HepG2 (cell line): ENCODE results near the gene DDX20. TPM values are rescaled to one million over a fixed set of nuclear protein-coding genes. Genes with fewer than 3 reads are reported as not detected.

Experiments used
- CREM ChIP-seq, 2 experiments: sonication (generic) in 1 of 2; formaldehyde crosslinking in 1 of 2; IDR thresholded peaks; 2 replicates each; pipeline versions ENCODE4 v1.4.0 to v1.6.1; 2016 to 2020; ENCODE audit warnings: antibody characterized with exemption in 1 of 2, mild to moderate bottlenecking in 1 of 2, missing genetic modification reagents in 1 of 2
- GATA4 ChIP-seq: sonication (generic); IDR thresholded peaks from 2 replicates; pipeline ENCODE4 v1.6.1; 2016; ENCODE audit warnings: antibody characterized with exemption, low read depth, borderline replicate concordance
- GATAD2A ChIP-seq: IDR thresholded peaks from 2 replicates; pipeline ENCODE4 v1.6.1; 2016
- HOXA5 ChIP-seq: sonication (generic); formaldehyde crosslinking; IDR thresholded peaks from 2 replicates; pipeline ENCODE4 v1.4.0; 2020; ENCODE audit warnings: missing genetic modification reagents
- NAIF1 ChIP-seq: sonication (generic); formaldehyde crosslinking; IDR thresholded peaks from 2 replicates; pipeline ENCODE4 v1.5.0; 2020; ENCODE audit warnings: mild to moderate bottlenecking, missing genetic modification reagents, borderline replicate concordance
- NCOA2 ChIP-seq: sonication (generic); formaldehyde crosslinking; IDR thresholded peaks from 2 replicates; pipeline ENCODE4 v1.8.0; 2022; ENCODE audit warnings: inconsistent platforms
- NFIC ChIP-seq: IDR thresholded peaks from 2 replicates; pipeline ENCODE4 v1.6.1; 2012; ENCODE audit warnings: mild to moderate bottlenecking, low read length, inconsistent platforms
- PRDM15 ChIP-seq: sonication (generic); formaldehyde crosslinking; IDR thresholded peaks from 2 replicates; pipeline ENCODE4 v1.4.0; 2020; ENCODE audit warnings: missing genetic modification reagents
- ZBTB8A ChIP-seq: sonication (generic); formaldehyde crosslinking; IDR thresholded peaks from 2 replicates; pipeline ENCODE4 v1.4.0; 2020; ENCODE audit warnings: mild to moderate bottlenecking, low read depth, missing genetic modification reagents, borderline replicate concordance
- ZFX ChIP-seq: sonication (generic); formaldehyde crosslinking; IDR thresholded peaks from 2 replicates; pipeline ENCODE4 v1.4.0; 2020; ENCODE audit warnings: mild to moderate bottlenecking, low read depth, missing genetic modification reagents, moderate library complexity
- ZNF446 ChIP-seq: sonication (generic); formaldehyde crosslinking; IDR thresholded peaks from 2 replicates; pipeline ENCODE4 v1.5.0; 2020; ENCODE audit warnings: mild to moderate bottlenecking, missing genetic modification reagents
- ZNF451 ChIP-seq: sonication (generic); formaldehyde crosslinking; IDR thresholded peaks from 2 replicates; pipeline ENCODE4 v1.5.0; 2020; ENCODE audit warnings: mild to moderate bottlenecking, missing genetic modification reagents
- ZNF572 ChIP-seq: sonication (generic); formaldehyde crosslinking; IDR thresholded peaks from 2 replicates; pipeline ENCODE4 v1.5.1; 2020; ENCODE audit warnings: mild to moderate bottlenecking, missing genetic modification reagents
- ZNF672 ChIP-seq: sonication (generic); formaldehyde crosslinking; IDR thresholded peaks from 2 replicates; pipeline ENCODE4 v1.8.1; 2022; ENCODE audit warnings: missing genetic modification reagents
- ZNF768 ChIP-seq: sonication (generic); formaldehyde crosslinking; IDR thresholded peaks from 2 replicates; pipeline ENCODE4 v1.4.0; 2020; ENCODE audit warnings: missing genetic modification reagents
- polyA plus RNA-seq, 8 experiments: library from polyadenylated mRNA; depleted of rRNA in 3 of 8; stranded (reverse) in 7 of 8; unstranded in 1 of 8; fragments of >200 nt; fragmentation: Illumina TruSeq in 4 of 8; extraction: Trizol in 4 of 8; gene quantifications; 2 replicates each; pipeline versions ENCODE4 v1.2.1 to v1.2.3, GENCODE V29; 2011 to 2016; ENCODE audit warnings: low read depth in 4 of 8, missing spikeins in 1 of 8, mixed read lengths in 1 of 8; ENCODE audit not compliant: insufficient read depth in 1 of 8
- total RNA-seq, 5 experiments: library from RNA; depleted of rRNA; stranded (reverse); fragments of >200 nt; fragmentation: Illumina TruSeq; extraction: Trizol; gene quantifications; 2 replicates each; pipeline ENCODE4 v1.2.3, GENCODE V29; 2016; ENCODE audit warnings: low read depth in 1 of 5
- TF ChIP-seq, protein P1 (sequence below): sonication (generic); formaldehyde crosslinking; conservative IDR thresholded peaks from 2 replicates; pipeline ENCODE4 v1.4.0; 2020; ENCODE audit warnings: missing genetic modification reagents
- TF ChIP-seq, protein P2 (sequence below), 2 experiments: sonication (generic) in 1 of 2; formaldehyde crosslinking in 1 of 2; IDR thresholded peaks; 2 replicates each; pipeline versions ENCODE4 v1.6.1 to v1.9.0; 2014 to 2022; ENCODE audit warnings: antibody characterized with exemption in 1 of 2, borderline replicate concordance in 1 of 2, inconsistent platforms in 1 of 2, low read depth in 1 of 2, missing genetic modification reagents in 1 of 2

Gene DDX20
- total and polyA plus RNA-seq, 2 of the 13 experiments (the other 11 are each of a cell fraction or from before 2014, with no cell fraction given), result 4.0 to 14.3 TPM

DNA sequence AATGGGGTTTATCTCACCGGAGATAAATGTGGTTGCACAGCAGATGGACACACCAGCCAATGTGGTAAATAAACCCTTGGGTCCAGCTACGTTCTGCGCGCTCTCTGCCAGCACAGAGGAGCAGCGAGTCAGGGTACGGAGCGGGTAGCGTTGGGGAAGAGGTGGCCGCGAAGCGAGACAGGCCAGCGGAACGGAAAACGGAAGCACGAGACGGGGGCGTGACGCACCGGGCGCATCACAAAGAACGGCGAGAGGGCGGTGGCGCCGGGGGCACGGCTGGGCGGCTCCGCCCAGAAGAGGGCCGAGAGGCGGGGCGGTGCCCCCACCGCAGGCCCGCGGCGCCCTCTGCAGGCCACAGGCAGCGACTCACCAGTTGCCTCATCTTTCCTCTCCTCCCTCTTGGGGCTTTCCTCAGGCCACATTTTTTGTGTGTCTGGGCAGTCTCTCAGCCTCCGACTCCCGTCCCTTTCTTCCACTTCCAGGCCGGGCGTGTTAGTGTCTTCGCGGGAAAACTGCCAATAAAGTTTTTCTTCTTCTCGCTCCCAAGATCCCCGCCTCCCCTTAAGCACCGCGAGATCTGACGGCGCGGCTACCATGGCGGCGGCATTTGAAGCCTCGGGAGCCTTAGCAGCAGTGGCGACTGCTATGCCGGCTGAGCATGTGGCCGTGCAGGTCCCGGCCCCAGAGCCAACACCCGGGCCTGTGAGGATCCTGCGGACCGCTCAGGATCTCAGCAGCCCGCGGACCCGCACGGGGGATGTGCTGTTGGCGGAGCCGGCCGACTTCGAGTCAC, at the start of gene DDX20 (continued):
- TF ChIP-seq CREM (IDR thresholded peaks at IDR 0.05), result no peak
- TF ChIP-seq CREM (CRISPR knock-in tag; IDR thresholded peaks at IDR 0.05), result 0 out of 2 replicates have a peak, but pooled peaks have one; percentile 4
- peak; percentile 47 for TF ChIP-seq GATAD2A (CRISPR knock-in tag)
- 0 out of 2 replicates have a peak, but pooled peaks have one; percentile 44 for TF ChIP-seq NAIF1 (CRISPR knock-in tag)
- TF ChIP-seq ZNF572 (CRISPR knock-in tag), result peak; percentile 66; the same call in 1 of the 2 replicates
- peak; percentile 97 for TF ChIP-seq PRDM15
- TF ChIP-seq, protein P1, sequence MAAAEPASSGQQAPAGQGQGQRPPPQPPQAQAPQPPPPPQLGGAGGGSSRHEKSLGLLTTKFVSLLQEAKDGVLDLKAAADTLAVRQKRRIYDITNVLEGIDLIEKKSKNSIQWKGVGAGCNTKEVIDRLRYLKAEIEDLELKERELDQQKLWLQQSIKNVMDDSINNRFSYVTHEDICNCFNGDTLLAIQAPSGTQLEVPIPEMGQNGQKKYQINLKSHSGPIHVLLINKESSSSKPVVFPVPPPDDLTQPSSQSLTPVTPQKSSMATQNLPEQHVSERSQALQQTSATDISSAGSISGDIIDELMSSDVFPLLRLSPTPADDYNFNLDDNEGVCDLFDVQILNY (CRISPR knock-in tag), result peak; percentile 96
- no peak for TF ChIP-seq NFIC
- peak; percentile 40; the same call in 1 of the 2 replicates for TF ChIP-seq GATA4
- TF ChIP-seq ZFX (CRISPR knock-in tag), result peak; percentile 95
- TF ChIP-seq ZBTB8A (CRISPR knock-in tag), result peak; percentile 99
- TF ChIP-seq ZNF672 (CRISPR knock-in tag), result no peak
- TF ChIP-seq NCOA2, result no peak; the same call in none of the 2 replicates
- TF ChIP-seq ZNF768 (CRISPR knock-in tag), result peak; percentile 35; the same call in 1 of the 2 replicates
- TF ChIP-seq, protein P2, sequence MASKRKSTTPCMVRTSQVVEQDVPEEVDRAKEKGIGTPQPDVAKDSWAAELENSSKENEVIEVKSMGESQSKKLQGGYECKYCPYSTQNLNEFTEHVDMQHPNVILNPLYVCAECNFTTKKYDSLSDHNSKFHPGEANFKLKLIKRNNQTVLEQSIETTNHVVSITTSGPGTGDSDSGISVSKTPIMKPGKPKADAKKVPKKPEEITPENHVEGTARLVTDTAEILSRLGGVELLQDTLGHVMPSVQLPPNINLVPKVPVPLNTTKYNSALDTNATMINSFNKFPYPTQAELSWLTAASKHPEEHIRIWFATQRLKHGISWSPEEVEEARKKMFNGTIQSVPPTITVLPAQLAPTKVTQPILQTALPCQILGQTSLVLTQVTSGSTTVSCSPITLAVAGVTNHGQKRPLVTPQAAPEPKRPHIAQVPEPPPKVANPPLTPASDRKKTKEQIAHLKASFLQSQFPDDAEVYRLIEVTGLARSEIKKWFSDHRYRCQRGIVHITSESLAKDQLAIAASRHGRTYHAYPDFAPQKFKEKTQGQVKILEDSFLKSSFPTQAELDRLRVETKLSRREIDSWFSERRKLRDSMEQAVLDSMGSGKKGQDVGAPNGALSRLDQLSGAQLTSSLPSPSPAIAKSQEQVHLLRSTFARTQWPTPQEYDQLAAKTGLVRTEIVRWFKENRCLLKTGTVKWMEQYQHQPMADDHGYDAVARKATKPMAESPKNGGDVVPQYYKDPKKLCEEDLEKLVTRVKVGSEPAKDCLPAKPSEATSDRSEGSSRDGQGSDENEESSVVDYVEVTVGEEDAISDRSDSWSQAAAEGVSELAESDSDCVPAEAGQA (IDR thresholded peaks at IDR 0.05; ENCODE audit: low read depth), result peak; percentile 79; the same call in 1 of the 2 replicates
- TF ChIP-seq, protein P2 (CRISPR knock-in tag; IDR thresholded peaks at IDR 0.05; ENCODE audit: borderline replicate concordance), result no peak
- TF ChIP-seq ZNF451 (CRISPR knock-in tag), result no peak
- TF ChIP-seq HOXA5, result 0 out of 2 replicates have a peak, but pooled peaks have one; percentile 19
- no peak for TF ChIP-seq ZNF446 (CRISPR knock-in tag)
